GM21515 (cell line): ENCODE measurements around the gene DYNLL1.
A peak's percentile ranks its signal among the peaks of the same experiment; 100 is the strongest.
"Not testable (repeated sequence)": the region's sequence is repeated elsewhere in the genome, so short reads cannot be mapped to it uniquely, and the experiment has no call there.

ENCODE experiments used
- ATAC-seq: cut with Tn5 transposase; IDR thresholded peaks from one replicate; pipeline ENCODE4 v1.9.1; 2021; ENCODE audit not compliant: unreplicated experiment

The DYNLL1 gene

DNA sequence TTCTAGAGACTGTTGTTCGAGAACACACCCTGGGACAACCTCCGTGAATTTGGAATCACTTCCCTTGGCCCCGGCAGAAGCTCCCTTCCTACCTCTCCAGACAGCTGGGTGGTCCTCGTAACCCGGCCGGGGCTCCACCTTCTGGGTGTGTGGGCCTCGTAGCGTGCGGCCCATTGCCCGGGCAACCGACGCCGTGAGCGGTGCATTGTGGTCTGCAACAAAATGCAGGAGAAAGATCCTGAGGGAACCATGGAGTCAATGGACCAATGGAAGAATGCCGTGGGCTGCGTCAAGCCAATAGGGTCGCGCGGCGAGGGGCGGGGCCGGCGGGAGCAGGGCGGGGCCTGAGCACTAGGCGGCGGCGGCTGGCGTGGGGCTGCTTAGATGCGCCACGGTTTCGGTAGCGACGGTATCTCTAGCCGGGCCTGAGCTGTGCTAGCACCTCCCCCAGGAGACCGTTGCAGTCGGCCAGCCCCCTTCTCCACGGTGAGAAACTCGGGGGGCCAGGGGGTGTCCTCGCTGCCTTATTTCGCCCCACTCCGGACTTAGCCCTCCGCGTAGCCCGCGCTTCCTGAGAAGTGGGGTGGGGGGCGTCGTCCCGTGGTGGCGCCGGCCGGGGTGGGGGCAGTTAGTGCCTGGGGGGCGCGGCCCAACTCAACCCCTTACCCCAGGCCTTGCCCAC is at the start of gene DYNLL1:
Gene DYNLL1 (plus strand): TSS at position 383 of the 682 bp plus-strand sequence. CDS start 309 bp downstream, outside the sequence.
- ATAC-seq: peak; percentile 86

DNA sequence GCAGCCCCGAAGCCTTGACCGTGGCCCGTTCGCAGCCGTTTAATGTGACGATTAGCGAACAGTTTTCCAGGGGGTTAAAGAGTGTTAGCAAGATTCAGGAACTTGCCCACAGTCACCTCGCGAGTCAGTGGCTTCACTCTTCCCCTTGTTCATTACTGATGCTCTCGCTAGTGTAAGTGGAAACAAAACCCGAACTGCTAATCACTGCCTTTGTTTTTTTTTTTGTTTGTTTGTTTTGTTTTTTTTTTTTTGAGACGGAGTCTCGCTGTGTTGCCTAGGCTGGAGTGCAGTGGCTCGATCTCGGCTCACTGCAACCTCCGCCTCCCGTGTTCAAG is 49.1 kb upstream of the DYNLL1 start:
- ATAC-seq: peak; percentile 23

- ATAC-seq: no peak
Measured at GRCh38 chr12:120447992-120448391, 47.9 kb upstream of the DYNLL1 start.

DNA sequence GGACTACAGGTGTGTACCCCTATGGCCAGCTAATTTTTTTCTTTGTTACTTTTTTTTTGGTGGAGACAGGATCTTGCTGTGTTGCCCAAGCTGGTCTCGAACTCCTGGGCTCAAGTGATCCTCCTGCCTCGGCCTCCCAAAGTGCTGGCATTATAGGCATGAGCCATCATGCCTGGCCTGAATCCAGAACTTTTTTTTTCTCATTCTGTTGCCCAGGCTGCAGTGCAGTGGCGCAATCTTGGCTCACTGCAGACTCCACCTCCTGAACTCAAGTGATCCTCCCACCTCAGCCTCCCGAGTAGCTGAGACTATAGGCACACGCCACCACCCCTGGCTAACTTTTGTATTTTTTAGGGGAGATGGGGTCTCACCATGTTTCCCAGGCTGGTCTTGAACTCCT is 43.4 kb upstream of the DYNLL1 start:
- not testable (repeated sequence) for ATAC-seq

- ATAC-seq: no peak
Measured at GRCh38 chr12:120453060-120453750, 42.7 kb upstream of the DYNLL1 start.

GRCh38 chr12:120453977-120454376 is 41.9 kb upstream of the DYNLL1 start:
- ATAC-seq: peak; percentile 61

GRCh38 chr12:120455302-120455701 is 40.6 kb upstream of the DYNLL1 start:
- no peak for ATAC-seq

- no peak for ATAC-seq
Measured at GRCh38 chr12:120457133-120457532, 38.8 kb upstream of the DYNLL1 start.

DNA sequence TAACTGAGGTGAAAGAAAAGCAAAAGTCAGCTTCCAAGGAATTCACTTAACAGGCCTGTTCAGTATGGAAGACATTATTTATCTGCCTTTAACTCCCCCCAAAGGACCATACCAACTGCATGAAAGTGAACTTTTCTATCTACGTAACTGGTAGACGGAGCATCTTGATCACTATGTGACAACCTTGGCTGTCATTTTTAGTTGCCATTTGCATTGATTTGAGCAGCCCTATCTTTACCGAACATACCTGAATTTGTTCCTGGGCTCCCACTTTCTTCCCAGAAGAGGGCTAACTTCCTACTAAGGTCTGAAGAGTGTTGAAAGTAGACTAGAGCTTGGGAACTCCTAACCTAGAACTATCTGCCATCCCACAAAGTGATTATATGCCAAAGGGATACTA is 35.8 kb upstream of the DYNLL1 start:
- ATAC-seq: no peak

DNA sequence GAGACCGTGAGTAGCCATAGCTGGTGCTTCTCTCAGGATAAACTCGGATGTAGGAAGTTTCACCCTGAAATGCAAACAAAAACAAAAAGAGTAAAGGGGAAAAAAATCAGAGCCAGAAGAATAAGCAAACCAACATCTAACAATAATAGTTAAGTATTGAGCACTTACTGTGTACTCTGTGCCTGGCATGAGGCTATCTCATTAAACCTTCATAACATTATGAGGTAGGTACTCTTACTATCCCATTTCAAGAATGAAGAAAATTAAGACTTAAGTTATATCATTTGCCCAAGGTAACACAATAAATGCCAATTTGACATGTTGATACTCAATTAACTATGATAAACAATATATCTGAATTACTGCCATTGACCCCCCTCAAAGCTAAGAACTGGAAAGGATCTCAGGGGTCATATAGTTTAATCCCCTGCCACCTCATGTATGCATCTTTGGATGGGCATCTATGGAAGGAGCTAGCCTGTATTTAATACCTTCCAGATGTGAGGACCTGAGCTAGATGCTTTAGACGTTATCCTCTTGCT is 33.7 kb upstream of the DYNLL1 start:
- ATAC-seq: no peak

- ATAC-seq: no peak
Measured at GRCh38 chr12:120463712-120464111, 32.2 kb upstream of the DYNLL1 start.

DNA sequence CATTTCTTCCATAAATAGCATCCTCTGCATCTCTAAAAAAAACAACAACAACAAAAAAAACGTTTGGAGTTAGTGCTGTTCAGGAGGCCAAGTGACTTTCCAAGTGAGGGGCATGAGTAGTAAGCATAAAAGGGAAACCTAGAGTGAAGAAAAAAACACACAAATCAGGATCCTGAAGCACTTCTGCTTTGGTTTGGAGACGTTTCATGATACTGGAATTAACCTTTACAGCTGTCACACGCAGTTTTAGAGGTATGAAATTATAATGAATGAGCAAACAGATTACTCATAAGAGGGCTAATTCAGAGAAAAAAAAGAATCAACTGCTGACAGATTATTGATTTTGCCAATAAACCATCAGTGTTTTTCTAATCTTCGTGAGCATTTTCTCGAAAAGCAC is 30.2 kb upstream of the DYNLL1 start:
- no peak for ATAC-seq

GRCh38 chr12:120466560-120467315 is 29.2 kb upstream of the DYNLL1 start:
- ATAC-seq: no peak

DNA sequence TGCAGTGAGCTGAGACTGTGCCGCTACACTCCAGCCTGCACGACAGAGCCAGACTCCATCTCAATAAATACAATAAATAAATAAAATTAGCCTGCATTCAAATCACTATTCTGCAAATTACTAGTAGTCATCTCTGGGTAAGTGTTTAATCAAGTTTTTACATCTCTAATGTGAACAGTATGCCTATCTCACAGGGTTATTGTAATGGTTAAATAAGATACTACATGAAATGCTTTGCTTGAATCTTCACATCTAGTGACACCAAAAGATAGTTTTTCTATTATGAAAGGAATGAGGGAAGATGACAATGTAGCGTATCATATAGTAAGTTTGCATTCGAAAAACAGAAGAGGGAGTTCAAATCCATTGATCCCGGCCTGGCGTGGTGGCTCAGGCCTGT is 28.5 kb upstream of the DYNLL1 start:
- no peak for ATAC-seq

GRCh38 chr12:120468325-120468820 is 27.5 kb upstream of the DYNLL1 start:
- no peak for ATAC-seq

DNA sequence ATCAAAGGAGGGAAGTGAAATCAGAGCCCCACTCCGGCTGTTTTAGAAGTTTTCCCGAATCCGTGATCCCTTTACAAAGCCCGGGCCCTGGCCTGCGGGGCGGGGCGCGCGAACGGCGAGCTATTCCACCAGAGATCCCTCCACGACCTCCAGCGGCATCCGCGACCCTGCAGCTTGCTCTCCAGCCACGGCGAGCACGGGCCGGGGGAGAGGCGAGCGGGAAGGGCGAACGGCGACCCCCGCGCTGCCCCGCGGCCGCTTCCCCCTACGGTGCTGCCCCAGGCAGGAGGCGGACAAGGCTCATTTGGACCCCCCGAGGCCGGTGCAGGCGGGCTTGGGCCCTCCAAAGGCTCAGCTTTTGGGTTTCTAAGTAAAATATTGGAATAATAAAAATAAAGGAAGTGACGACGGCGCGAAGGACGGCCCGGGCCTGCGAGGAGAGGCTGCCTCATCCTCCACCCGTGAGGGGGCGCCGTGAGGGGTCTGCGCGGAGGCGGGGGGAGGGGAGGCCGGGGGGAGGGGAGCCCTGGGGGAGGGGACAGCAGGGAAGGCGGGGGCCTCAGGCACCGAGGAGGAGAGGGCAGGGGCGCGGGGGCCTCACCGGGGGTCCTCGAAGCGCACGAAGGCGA is 27.0 kb upstream of the DYNLL1 start:
- peak; percentile 35 for ATAC-seq

DNA sequence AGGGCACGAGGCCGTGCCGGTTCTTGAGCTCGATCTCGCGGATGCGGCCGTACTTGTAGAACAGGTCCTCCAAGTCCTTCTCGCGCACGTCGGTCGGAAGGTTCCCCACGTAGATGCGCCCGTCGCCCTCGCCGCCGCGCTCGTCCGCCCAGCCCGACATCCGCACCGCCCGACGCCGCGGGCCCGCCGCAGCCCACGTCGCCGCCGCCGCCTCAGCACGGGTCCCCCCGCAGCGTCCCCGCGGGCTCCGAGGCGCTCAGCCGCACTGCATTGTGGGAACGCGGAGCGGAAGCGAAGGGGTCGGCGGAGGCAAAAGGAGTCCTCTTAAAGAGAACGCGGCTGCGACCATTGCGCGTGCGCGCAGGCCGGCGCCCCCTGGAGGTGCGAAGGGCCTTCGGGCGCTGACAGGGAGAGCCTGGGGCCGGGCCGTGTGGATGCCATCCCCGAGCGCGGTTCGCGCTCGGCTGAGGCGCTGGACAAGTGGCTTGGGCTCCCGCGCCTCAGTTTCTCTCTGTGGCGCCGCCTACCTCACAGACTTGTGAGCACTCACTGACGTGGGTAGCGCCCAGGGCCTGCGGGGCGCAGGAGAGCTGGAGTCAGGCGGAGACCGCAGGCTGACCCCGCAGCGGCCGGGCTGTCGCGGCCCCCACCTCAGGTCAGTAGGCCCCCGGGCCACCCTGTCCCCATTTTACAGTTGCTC is 26.3 kb upstream of the DYNLL1 start, which contains the start of gene SRSF9:
Gene SRSF9 (minus strand): TSS at position 299 of the 700 bp plus-strand sequence. CDS start 139 bp downstream, at position 160.
- peak; percentile 79 for ATAC-seq

DNA sequence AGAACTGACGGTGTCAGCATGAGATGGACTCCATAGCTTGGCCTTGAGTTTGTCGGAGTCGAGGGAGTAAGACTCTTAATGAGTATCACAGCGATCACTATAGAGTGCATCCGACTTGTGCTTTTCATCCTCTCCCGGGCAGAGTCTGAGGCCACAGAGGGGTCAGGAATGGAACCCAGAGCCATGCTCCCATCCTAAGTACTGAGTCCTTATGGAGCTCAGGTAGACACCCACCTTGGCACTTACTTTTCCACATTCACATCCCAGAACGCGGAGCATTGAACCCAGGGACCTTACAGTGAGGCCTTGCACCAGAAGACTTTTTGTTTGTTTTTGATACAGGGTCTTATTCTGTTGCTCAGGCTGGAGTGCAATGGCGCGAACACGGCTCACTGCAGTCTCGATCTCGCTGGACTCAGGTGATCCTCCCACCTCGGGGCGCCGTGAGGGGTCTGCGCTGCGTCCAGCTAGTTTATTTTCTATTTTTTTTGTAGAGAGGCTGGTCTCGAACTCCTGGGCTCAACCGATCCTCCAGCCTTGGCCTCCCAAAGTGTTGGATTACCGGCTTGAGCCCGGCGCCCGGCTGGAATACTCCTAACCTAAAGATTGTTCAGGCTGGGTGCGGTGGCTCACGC is 25.6 kb upstream of the DYNLL1 start:
- ATAC-seq: no peak

DNA sequence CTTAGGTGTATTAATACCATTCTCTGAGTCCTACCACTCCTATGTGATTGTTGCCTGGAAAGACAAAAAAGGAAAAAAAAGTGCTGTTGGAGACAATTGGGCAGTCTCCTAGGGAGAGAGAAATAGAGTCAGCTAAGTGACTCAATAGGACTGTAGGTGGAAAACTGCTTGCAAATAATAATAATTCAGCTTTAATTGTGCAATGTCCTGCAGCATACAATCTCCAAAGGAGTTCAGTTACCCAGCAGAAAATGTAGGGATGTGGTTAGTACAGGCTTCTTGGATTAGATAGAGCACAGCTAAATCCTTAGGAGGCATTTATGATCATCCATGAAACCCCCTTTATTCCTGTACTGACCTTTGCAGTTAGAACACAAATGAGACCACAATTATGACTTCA is 23.4 kb upstream of the DYNLL1 start:
- no peak for ATAC-seq
